ENCODE results near the gene MAGI2. TPM values are rescaled to one million over a fixed set of nuclear protein-coding genes. Genes with fewer than 3 reads are reported as not detected.

The MAGI2 gene
- polyA plus RNA-seq (2013, experiment 1 of 2; ENCODE audit: insufficient read length) = 0.99 TPM
- 1.9 TPM for polyA plus RNA-seq (2013, experiment 2 of 2; ENCODE audit: insufficient read length)

DNA sequence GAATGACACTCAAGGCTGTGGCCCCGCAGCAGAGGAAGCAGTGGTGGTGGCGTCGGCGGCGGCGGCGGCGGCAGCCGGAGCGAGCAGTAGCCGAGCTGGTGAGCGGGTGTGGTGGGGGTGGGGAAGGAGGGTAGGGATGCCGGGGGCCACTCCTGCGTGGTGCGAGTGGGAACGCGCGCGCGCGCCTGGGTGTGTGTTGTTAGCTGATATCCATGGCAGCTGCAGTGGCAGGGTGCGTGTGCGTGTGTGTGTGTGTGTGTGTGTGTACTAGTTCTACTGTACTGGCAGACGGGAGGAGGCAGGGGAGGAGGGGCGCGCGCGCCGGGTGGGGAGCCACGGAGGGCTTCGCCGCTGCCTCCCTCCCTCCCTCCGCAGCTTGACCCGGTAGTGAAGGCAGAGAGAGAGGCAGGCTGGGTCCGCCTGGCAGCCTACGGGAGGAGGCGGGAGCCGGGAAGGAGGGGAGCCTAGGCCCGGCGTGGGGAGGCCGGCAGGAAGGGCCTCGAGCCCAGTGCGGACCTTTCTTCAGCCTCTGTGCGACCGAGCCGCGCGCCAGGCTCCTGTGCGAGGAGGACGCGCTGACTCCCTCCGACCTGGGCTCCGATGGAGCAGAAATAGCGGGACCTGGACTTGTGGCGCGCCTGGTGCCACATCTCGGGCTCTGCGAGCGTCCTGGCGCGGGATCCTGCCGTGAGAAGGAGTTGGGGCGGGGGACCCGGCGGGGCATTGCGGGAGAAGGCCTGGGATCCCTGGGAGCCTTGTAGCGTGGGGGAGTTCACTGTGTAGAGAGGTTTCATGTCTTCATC lies at the start of gene MAGI2:
MAGI2 (minus strand) TSS at position 110 of the 803 bp plus-strand sequence. CDS start 347 bp downstream, outside the sequence.
- peak; percentile 74 for DNase-seq

DNA sequence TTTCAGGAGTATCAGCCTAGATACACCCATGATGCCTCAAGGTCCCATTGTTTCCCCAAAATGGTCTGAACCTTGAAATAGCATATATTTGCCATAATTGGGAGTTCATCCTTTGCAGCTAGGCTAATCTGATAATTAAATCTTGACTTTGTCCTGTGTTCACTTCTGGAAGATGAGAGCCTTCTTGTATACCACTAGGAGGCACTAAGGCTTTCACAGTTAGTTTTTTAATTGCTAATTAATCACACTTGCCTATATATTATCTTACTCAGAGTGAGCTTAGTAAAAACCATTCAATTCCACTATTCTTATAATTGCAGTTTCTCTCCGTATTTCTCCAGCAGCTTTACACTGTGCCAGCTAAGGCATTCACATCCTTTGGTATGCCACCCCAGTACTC lies 48.7 kb upstream of the MAGI2 start:
- DNase-seq = no peak

- no peak for DNase-seq
Observed at GRCh38 chr7:79500759-79501158, 47.3 kb upstream of the MAGI2 start.

DNA sequence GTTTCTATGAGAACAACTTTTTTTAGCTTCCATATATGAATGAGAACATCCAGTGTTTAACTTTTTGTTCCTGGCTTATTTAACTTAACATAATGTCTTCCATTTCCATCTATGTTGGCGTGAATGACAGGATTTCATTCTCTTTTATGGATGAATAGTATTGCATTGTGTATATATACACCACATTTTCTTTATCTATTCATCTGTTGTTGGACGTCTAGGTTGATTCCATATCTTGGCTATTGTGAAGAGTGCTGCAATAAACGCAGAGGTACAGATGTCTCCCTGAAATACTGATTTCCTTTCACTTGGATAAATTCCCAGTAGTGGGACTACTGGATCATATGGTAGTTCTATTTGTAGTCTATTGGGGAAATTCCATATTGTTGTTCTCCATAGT lies 44.3 kb upstream of the MAGI2 start:
- no peak for DNase-seq

DNA sequence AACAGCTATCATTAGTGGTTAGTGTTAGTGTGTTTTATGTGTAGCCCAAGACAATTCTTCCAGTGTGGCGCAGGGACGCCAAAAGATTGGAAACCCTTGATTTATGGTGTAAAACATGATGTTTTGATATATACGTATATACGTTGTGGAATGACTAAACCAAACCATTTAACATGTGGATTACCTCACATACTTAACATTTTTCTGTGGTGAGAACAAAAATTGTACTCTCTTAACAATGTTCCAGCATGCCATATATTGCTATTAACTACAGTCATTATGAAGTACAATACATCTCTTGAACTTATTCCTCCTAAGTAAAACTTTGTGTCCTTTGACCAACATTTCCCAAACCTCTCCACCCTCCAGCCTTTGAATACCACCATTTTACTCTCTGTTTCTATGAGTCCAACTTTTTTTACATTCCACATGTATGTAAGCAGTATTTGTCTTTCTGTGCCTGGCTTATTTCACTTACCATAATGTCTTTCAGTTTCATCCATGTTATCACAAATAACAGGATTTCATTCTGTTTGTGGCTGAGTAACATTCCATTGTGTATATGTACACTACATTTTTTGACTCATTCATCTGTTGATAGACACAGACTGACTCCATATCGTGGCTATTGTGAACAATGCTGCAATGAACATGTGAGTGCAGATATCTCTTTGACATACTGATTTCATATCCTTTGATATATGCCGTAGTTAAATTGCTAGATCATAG lies 42.2 kb upstream of the MAGI2 start:
- peak; percentile 84 for DNase-seq

- DNase-seq = no peak
Observed at GRCh38 chr7:79494046-79494445, 40.6 kb upstream of the MAGI2 start.

DNA sequence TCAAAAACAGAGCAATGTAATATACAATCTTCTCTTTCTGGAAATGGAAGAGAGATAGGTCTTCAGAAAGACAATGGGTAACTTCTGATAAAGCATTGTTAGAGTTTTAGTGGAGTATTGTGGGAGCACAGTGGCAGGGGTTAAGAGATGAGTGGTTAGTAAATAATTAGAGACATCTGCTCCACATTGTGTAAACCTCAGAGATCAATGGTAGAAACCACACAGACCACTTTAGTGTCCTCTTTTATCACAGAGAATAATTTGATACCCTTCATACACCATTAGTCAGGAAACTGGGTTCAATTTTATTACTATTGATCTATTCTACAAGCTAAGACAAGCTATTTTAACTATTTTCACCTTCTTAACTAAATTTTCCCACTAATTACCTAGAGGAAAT lies 35.9 kb upstream of the MAGI2 start:
- no peak for DNase-seq

DNA sequence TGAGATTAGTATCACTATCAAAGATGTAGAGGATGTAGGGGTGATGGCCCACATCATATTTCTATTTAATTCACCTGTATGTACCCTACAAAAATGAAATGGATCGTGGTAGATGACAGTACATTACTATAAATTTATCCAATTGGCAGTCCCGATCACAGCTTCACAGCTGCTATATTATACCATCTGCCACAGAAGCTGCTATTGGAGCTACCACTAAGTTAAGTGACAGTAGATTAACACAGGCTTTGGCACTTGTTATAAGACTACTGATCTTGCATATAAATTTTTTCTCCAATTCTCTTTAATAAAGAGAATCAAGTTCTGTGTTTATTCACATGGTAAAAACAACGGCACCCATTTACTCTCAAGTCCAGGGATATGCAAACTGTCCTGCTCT lies 24.9 kb upstream of the MAGI2 start:
- no peak for DNase-seq

DNA sequence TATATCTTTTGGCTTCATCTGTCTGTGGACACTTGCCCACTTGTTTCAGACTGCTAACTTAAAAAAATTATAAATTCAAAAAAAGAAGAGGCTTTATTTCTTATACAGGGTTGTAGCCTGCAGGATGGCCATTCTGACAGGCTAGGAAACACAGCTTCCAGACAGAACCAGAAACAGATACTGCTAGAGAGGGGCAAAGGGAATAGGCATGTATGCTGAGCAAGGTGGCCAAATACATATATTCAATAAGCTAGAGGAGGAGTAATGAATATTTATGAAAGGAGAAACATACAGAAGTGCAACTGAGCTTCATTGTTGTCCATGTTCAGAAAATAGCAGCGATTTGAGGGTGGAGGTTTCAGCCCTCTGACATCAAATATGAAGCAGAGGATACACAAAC lies 22.0 kb upstream of the MAGI2 start:
- no peak for DNase-seq

DNA sequence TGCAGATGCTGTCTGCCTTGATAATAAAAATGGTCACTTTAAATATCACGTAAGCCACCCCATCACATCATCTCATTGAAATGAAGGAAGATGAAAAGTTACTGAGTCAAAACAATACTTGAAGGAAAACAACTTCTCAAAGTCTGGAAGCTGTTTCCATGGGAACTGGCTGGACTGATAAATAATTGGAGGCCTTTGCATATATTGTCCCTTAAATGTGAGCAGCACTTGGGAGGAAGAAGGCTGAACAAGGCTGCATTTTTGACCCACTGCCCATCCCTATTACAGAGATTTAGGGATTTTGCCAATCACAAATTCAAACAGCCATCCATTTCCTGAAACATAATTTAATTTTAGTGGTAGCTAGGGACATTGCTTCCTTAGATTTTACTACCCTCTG lies 18.2 kb upstream of the MAGI2 start:
- DNase-seq = no peak

DNA sequence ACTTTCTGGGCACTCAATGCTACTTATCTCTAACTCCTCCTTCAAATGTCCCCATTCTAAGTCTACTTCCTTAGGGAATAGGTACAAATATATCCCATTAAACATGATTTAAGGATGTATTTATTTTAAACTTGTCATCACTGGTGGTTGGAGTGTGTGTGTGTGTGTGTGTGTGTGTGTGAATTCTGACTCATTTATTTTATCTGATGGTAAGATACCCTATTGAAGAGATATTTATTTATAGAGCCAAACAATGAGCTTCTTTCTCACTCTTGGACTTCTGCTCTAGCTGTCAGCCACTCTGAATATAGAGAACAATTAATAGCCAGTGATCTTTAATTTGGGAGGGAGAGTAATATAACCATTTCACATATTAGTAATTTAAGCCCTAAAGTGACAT lies 17.8 kb upstream of the MAGI2 start:
- no peak for DNase-seq

DNA sequence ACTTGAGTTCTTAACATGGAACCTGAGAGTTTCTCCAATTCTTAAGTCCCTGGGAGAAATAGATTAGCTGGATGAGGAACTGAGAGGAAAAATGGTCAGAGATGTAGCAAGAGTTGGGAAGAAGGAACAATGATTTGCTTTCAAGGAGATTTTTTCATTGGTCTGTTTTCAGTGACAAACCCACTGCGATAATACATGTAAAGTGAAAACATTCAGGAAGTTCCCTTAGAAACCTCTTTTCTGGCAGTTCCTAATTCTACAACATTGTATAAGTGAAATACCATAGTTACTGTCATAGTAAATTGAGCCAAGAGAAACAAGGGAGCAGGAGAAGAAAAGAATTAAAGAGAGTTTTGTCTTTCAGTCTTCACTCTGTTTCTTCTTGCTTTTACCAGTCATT lies 12.1 kb upstream of the MAGI2 start:
- peak; percentile 16 for DNase-seq

DNA sequence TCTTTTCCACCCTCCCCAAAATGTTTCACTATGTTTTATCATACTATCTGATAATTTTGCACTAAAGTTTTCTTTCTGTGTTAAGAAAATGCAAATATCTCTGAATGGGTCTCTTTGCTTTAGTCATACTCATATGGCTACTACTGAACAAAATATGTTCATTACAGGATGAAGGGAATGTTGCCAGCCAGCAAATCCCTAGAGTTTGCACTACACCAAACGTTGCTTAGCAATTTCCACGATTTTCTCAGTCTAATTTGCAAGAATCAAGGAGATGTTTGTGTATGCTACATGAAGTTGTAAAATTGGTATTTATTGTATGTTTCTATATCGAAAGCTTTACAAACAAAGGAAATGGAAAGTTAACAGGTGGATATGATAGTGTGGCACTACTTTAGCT lies 10.6 kb upstream of the MAGI2 start:
- no peak for DNase-seq

DNA sequence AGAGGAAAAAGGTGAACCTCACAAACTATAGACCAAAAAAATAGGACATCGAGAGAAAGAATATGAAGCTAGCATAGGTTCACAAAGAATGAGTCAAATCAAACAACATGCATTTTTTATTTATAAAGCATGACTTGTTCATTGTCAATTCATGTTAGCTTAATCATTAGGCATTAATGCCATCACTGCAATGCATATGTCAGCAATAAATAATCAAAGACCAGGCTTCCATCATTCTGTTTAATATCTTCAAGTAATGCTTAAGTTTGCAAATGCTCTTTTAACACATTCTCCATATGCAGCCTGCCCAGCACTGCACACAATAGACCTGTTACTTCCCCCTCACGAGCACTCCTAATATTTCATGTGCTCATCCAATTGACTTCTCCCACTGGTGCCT lies 8.9 kb upstream of the MAGI2 start:
- DNase-seq = no peak

DNA sequence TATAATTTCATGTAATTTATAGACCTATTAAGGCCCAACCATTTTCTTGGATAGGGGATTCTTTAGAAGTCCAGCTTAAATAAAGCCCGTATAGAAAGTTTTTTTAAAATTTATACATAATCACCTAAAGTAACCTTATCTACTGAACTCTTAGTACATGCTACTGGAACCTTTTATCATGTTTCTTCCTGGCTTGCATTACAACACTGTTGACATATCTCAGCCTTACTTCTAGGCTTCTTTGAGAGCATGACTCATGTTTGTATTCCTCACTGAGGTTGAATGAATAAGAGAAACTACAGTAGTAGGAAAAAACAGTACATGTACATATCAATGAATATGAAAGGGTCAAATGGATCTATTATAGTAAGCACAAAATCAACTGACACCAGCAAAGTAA lies 8.2 kb upstream of the MAGI2 start:
- DNase-seq = peak; percentile 65

GRCh38 chr7:79459381-79459780 lies 5.9 kb upstream of the MAGI2 start:
- DNase-seq = no peak

GRCh38 chr7:79458796-79459195 lies 5.3 kb upstream of the MAGI2 start:
- no peak for DNase-seq

DNA sequence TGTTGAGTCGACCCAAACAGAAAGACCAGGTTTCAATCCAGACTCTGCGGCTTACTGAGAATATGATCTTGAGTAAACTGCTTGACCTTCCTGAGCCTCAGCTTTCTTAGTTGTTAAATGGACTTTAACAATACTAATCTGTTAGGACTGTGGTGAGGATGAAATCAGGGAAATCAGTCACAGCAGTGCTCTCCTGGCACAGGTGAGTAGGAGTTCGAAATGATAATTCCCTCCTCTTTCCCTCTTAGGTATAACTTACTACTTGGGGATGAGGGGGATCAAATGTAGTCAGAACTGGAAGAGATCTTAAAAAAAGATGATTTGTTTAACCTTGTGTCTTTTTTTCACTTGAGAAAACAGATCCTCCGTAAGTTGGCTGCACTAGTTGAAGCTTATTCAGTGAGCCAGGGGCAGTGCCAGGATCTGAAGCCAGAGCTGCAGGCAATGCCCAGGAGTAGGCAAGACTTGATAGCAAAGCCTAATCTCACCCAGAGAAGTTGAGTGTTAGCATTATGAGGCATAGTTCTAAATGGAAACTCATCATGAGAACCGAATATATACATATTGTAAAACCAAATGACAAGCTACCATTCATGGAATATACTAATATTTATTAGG lies 1.8 kb upstream of the MAGI2 start:
- no peak for DNase-seq

- peak; percentile 46 for DNase-seq
Observed at GRCh38 chr7:79454361-79454960, 994 bp upstream of the MAGI2 start.

GRCh38 chr7:79453266-79453557 lies 255 bp downstream of the MAGI2 start:
- DNase-seq = no peak

- no peak for DNase-seq
Observed at GRCh38 chr7:79452495-79453265, 787 bp downstream of the MAGI2 start.

GRCh38 chr7:79452032-79452494 lies 1.4 kb downstream of the MAGI2 start:
- peak; percentile 75 for DNase-seq

All from fibroblast of skin of back (primary cell).